ENCODE measurements around the gene CDHR2. TPM values are rescaled to one million over a fixed set of nuclear protein-coding genes. Genes with fewer than 3 reads are reported as not detected.

Gene CDHR2
- total and polyA plus RNA-seq, 2 donors (not counting 3 experiments of a cell fraction or from before 2014, with no cell fraction given): not detected

GRCh38 chr5:176501333-176501732 lies 47.8 kb upstream of the CDHR2 start:
- Histone ChIP-seq H3K36me3 (ENCODE audit: control insufficient read depth in 2 of 2, extremely low read depth in 1 of 2, insufficient read depth in 2 of 2, low read length in 2 of 2) (peaks cover 16 to 20% of the 10 kb centered on the region in 2 experiments), H2AFZ (ENCODE audit: low read depth, low read length) (no peak overlapping the region), H3K79me2 (ENCODE audit: control insufficient read depth, insufficient read depth, low read length) (no peaks in the 10 kb centered on the region), H3K9ac (replicated peaks; ENCODE audit: extremely low read depth, insufficient read depth, low read length) (no peak overlapping the region), H3K27ac (ENCODE audit: insufficient read depth, low read depth, low read length) (no peak overlapping the region), H3K9me1 (replicated peaks; ENCODE audit: control insufficient read depth, extremely low read depth, insufficient read depth, low read length) (no peaks in the 10 kb centered on the region), H3K27me3 (ENCODE audit: control insufficient read depth in 2 of 2, insufficient read depth in 2 of 2, low read length in 2 of 2) (no peaks in the 10 kb centered on the region), H3K4me3 (replicated peaks in 1 of 3; ENCODE audit: insufficient read depth in 1 of 3, low read depth in 1 of 3, low read length in 3 of 3) (no peak overlapping the region), H3K9me3 (replicated peaks; ENCODE audit: control insufficient read depth, insufficient read depth, low read length) (no peaks in the 10 kb centered on the region), H4K20me1 (replicated peaks; ENCODE audit: control insufficient read depth, extremely low read depth, insufficient read depth, low read length) (no peaks in the 10 kb centered on the region), H3K4me1 (ENCODE audit: control insufficient read depth, extremely low read depth, insufficient read depth, low read length) (no peaks in the 10 kb centered on the region), H3K4me2 (ENCODE audit: insufficient read depth, low read length) (no peak overlapping the region)
- no peak for FAIRE-seq
- intact Hi-C loops (cut with micrococcal nuclease): no loop called here
- dilution Hi-C loops (cut with MboI; ENCODE audit: extremely low pct_ligation_motif_present, low sequenced_read_pairs): no loop called here
- CTCF ChIA-PET: interaction anchor here (0.7 to 0.9 kb wide), 2 partner anchors 41 to 85 kb away, joined by 3 read pairs; no protein-coding TSS in a partner anchor
- POLR2A ChIA-PET: no interaction called here
- BruUV-seq (replicated peaks): no TSS peak
- DNase-seq (ENCODE audit: low read depth, low spot score): no peak
- TF ChIP-seq MAX (IDR thresholded peaks at IDR 0.05; ENCODE audit: insufficient read depth, insufficient read length) (no peak), CTCF (IDR thresholded peaks at IDR 0.05; ENCODE audit: extremely low read depth in 1 of 2, insufficient read depth in 1 of 2, low read depth in 1 of 2, low read length in 2 of 2) (no peak), MYC (IDR thresholded peaks at IDR 0.05; ENCODE audit: low read depth, low read length) (no peak), POLR2AphosphoS5 (IDR thresholded peaks at IDR 0.05; ENCODE audit: insufficient read depth, low read depth, low read length) (no peak), JUN (IDR thresholded peaks at IDR 0.05; ENCODE audit: borderline replicate concordance, insufficient read depth, insufficient read length, low read depth) (no peak), FOS (IDR thresholded peaks at IDR 0.05; ENCODE audit: borderline replicate concordance, insufficient read depth, low read length) (no peak), GATA2 (IDR thresholded peaks at IDR 0.05; ENCODE audit: insufficient read depth, insufficient read length, low read depth, low read length) (no peak), POLR2A (IDR thresholded peaks at IDR 0.05; ENCODE audit: low read depth, low read length) (no peak), EZH2 (IDR thresholded peaks at IDR 0.05; ENCODE audit: borderline replicate concordance, low read depth, low read length, severe bottlenecking) (no peak)

Data from endothelial cell of umbilical vein (primary cell).